GM19351 (cell line): ENCODE data around the gene SRC.

Experiments
- ATAC-seq: cut with Tn5 transposase; IDR thresholded peaks from one replicate; pipeline ENCODE4 v1.9.1; 2021; ENCODE audit warnings: mild to moderate bottlenecking, moderate library complexity; ENCODE audit not compliant: unreplicated experiment

SRC gene

GRCh38 chr20:37445041-37445440 lies 99.1 kb downstream of the SRC start:
- ATAC-seq: no peak

GRCh38 chr20:37446286-37447032 lies 100.5 kb downstream of the SRC start:
- no peak for ATAC-seq

GRCh38 chr20:37447688-37448087 lies 101.7 kb downstream of the SRC start:
- no peak for ATAC-seq

DNA sequence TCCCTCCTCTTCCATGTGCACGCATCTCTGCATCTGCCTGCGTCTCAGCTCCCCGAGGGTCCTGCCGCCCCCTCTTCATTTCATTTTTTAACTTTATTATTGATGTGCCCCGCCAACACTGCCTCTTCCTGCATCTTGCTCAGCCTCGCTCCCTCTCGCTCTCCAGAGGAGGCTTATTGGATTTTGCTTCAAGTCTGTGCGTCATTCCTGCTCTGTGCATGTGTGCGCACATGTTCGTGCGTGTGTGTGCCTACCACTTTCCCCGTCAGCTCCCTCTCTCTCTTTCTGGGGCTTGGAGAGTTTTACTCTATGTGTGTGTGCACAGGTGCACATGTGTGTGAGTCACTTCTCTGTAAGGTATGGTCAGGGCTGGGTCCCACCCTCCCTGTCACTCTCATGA lies 103.3 kb downstream of the SRC start:
- ATAC-seq: no peak

DNA sequence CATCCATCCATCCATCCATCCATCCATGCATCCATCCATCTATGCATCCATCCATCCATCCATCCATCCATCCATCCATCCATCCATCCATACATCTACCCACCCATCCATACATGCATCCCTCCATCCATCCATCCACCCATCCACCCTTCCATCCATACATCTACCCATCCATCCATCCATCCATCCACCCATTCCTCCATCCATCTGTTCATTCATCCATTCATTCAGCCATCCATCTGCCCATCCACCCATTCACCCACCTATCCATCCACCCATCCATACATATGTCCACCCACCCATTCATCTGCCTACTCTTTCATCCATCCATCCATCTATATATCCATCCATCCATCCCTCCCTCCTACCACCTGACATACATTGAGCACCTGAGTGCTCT lies 104.4 kb downstream of the SRC start:
- ATAC-seq: no peak

- no peak for ATAC-seq
Observed at GRCh38 chr20:37451616-37452015, 105.7 kb downstream of the SRC start.

GRCh38 chr20:37452236-37452635 lies 106.3 kb downstream of the SRC start:
- no peak for ATAC-seq

GRCh38 chr20:37453288-37453687 lies 107.3 kb downstream of the SRC start:
- no peak for ATAC-seq

DNA sequence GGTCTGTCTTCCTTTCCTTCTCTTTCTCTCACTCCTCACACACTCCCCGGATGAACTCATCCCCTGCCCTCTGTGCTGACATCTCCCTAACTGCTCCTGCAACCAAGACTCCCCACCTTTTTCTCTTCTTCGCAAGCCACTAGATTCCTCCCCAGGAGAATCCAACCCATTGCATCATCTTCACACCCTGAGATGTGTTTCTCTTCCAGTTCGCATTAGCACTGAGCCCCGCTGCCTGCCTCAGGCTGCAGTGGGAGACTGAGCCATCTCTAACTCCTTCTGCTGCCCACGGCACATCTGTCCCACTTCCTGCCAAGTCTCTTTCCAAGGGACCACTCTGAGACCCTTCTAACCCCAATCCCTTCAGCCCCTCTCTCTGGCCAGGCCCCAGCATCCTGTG lies 107.9 kb downstream of the SRC start:
- no peak for ATAC-seq

DNA sequence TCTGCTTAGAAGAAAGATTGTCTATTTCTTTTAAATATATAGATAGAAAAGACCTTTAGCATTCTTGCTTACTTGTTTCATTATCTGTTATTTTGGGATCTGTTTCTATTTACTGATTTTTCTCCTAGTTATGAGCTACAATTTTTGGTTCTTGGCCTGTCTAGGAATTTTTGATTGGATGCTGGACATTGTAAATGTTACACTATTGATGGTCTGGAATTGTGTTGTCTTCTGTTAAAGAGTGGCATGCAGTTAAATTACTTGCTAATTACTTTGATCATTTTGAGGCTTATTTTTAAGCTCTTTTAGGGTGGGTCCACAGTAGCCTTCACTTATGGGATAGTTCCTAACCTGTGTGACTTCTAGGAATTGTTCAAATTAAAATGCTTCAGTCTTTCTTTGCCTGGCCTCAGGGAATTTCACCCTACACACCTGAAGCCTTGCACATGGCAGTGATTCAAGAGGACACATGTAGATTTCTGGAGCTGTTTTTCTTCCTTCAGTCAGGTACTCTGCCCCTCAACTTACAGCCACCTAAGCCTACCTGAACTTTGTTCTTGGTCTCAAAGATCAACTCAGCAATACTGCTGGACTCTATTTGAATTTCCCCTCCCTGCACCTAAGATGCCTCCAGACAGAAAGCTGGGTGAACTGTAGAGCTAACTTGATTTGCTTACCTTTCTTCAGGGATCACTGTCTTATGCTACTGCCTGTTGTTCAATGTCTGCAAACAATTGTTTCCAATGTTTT lies 108.9 kb downstream of the SRC start:
- ATAC-seq: no peak
